Measurements from ENCODE around the gene WWOX. TPM values are rescaled to one million over a fixed set of nuclear protein-coding genes. Genes with fewer than 3 reads are reported as not detected.

The WWOX gene
- total and polyA plus RNA-seq, 4 donors: 5.4 to 61.5 (median 18.4) TPM

GRCh38 chr16:78192734-78193488 is 93.5 kb downstream of the WWOX start:
- ATAC-seq (ENCODE audit: insufficient read depth, low FRiP score) (no peak), DNase-seq (no peak)
- Histone ChIP-seq H3K27ac (ENCODE audit: low read depth in 1 of 2, low read length in 1 of 2) (no peak overlapping the region), H3K9me3 (ENCODE audit: control insufficient read depth in 4 of 4, insufficient read depth in 3 of 4, low read length in 3 of 4) (peaks cover 0 to 2% (median 0%) of the 10 kb centered on the region in 4 donors), H3K4me1 (ENCODE audit: control insufficient read depth in 5 of 5, insufficient read depth in 5 of 5, low read length in 5 of 5) (peaks cover 0 to 32% (median 17%) of the 10 kb centered on the region in 5 donors), H3K9ac (ENCODE audit: insufficient read depth in 1 of 2, low read length in 2 of 2) (no peak overlapping the region), H3K4me3 (no peak overlapping the region), H3K36me3 (ENCODE audit: control insufficient read depth in 4 of 4, insufficient read depth in 4 of 4, low read length in 4 of 4) (no peaks in the 10 kb centered on the region), H3K27me3 (ENCODE audit: control insufficient read depth in 3 of 3, insufficient read depth in 3 of 3, low read length in 2 of 3) (no peaks in the 10 kb centered on the region)
- WGBS, 2 donors: 64 to 80% methylated on average over 9 of the region's 9 CpGs
- TF ChIP-seq, protein P1, sequence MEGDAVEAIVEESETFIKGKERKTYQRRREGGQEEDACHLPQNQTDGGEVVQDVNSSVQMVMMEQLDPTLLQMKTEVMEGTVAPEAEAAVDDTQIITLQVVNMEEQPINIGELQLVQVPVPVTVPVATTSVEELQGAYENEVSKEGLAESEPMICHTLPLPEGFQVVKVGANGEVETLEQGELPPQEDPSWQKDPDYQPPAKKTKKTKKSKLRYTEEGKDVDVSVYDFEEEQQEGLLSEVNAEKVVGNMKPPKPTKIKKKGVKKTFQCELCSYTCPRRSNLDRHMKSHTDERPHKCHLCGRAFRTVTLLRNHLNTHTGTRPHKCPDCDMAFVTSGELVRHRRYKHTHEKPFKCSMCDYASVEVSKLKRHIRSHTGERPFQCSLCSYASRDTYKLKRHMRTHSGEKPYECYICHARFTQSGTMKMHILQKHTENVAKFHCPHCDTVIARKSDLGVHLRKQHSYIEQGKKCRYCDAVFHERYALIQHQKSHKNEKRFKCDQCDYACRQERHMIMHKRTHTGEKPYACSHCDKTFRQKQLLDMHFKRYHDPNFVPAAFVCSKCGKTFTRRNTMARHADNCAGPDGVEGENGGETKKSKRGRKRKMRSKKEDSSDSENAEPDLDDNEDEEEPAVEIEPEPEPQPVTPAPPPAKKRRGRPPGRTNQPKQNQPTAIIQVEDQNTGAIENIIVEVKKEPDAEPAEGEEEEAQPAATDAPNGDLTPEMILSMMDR (IDR thresholded peaks at IDR 0.05; ENCODE audit: control extremely low read depth, extremely low read depth): no peak

DNA sequence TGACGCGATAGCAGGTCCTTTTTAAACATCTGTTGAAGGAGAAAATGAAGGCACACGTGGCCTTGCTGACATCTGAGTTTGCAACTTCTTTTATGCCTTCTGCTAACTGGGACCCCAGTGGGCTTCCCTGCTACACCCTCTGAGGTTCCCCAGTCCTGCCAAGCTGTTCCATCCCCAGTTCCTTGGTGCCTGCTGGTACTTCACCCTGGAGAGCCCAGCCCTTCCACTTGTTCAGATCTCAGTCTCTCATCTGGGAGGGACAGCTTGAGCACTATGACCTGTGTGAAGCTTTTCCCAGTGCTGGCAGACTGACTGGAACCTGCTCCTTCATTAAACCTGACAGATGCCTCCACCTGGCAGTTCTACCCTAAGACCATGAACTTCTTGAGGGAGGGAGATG is 95.5 kb downstream of the WWOX start:
- peaks cover 0 to 39% (median 24%) of the 10 kb centered on the region in 5 donors for H3K4me1 ChIP-seq (ENCODE audit: control insufficient read depth in 5 of 5, insufficient read depth in 5 of 5, low read length in 5 of 5)
- no peak for ATAC-seq (ENCODE audit: insufficient read depth, low FRiP score)

DNA sequence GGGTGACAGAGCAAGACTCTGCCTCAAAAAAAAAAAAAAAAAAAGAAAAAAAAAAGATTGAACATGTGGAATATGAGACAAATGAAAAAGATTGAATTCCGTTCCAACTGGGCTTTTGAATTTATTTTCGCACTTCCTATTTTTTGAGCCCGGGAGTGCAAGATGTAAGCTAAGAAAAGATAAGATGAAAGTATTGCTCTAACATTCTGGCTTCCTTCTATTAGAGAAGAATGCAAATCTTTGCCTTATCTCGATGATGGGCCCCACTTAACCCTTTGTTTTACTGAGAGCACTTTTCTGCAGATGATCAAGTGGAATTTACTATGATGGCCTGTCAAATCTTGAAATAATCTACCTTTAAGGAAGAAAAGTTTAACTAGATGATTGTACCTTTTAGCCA is 96.3 kb downstream of the WWOX start:
- TF ChIP-seq, protein P1 (IDR thresholded peaks at IDR 0.05; ENCODE audit: control extremely low read depth, extremely low read depth): no peak
- WGBS, 2 donors: 32 to 42% methylated on average over 4 of the region's 4 CpGs
- no peak overlapping the region for H3K9ac ChIP-seq (ENCODE audit: insufficient read depth in 1 of 2, low read length in 2 of 2)
- no peak overlapping the region for H3K27ac ChIP-seq (ENCODE audit: low read depth in 1 of 2, low read length in 1 of 2)
- peaks cover 0 to 39% (median 24%) of the 10 kb centered on the region in 5 donors for H3K4me1 ChIP-seq (ENCODE audit: control insufficient read depth in 5 of 5, insufficient read depth in 5 of 5, low read length in 5 of 5)
- no peak for ATAC-seq (ENCODE audit: insufficient read depth, low FRiP score)
- H3K36me3 ChIP-seq (ENCODE audit: control insufficient read depth in 4 of 4, insufficient read depth in 4 of 4, low read length in 4 of 4): no peaks in the 10 kb centered on the region
- peaks cover 0 to 2% (median 0%) of the 10 kb centered on the region in 4 donors for H3K9me3 ChIP-seq (ENCODE audit: control insufficient read depth in 4 of 4, insufficient read depth in 3 of 4, low read length in 3 of 4)
- H3K27me3 ChIP-seq (ENCODE audit: control insufficient read depth in 3 of 3, insufficient read depth in 3 of 3, low read length in 2 of 3): no peaks in the 10 kb centered on the region
- peak in 2 of 3 donors; percentile 79 to 88 for DNase-seq
- no peak overlapping the region for H3K4me3 ChIP-seq

More for the DNA sequence above, 95.5 kb downstream of the WWOX start:
- no peak for DNase-seq
- no peak overlapping the region for H3K9ac ChIP-seq (ENCODE audit: insufficient read depth in 1 of 2, low read length in 2 of 2)
- peaks cover 0 to 2% (median 0%) of the 10 kb centered on the region in 4 donors for H3K9me3 ChIP-seq (ENCODE audit: control insufficient read depth in 4 of 4, insufficient read depth in 3 of 4, low read length in 3 of 4)
- H3K27me3 ChIP-seq (ENCODE audit: control insufficient read depth in 3 of 3, insufficient read depth in 3 of 3, low read length in 2 of 3): no peaks in the 10 kb centered on the region
- 89 to 92% methylated on average over 3 of the region's 3 CpGs for WGBS, 2 donors
- H3K4me3 ChIP-seq: no peak overlapping the region
- H3K36me3 ChIP-seq (ENCODE audit: control insufficient read depth in 4 of 4, insufficient read depth in 4 of 4, low read length in 4 of 4): no peaks in the 10 kb centered on the region
- TF ChIP-seq, protein P1 (IDR thresholded peaks at IDR 0.05; ENCODE audit: control extremely low read depth, extremely low read depth): no peak
- H3K27ac ChIP-seq (ENCODE audit: low read depth in 1 of 2, low read length in 1 of 2): no peak overlapping the region
